Natural killer cell treated with Interleukin-12 subunit alpha and Interleukin-12 subunit beta and Interleukin-15 and Interleukin-18, amount 100 ng/mL, for 72 hours (primary cell): ENCODE results near the gene OSBPL2. TPM values are rescaled to one million over a fixed set of nuclear protein-coding genes. Genes with fewer than 3 reads are reported as not detected.

ENCODE experiments used
- ATAC-seq, 2 donors: fragments of 150-1000 bp; cut with Tn5 transposase in 1 of 2; sonication (Bioruptor Pico), chemical (Tn5 transposase) in 1 of 2; 2 replicates each; pipeline ENCODE4 v1.10.0; 2021
- DNase-seq: peaks from one replicate; pipeline ENCODE4 v3.0.0; 2022; ENCODE audit warnings: low spot score
- H3K27ac Mint-ChIP-seq, 2 donors: 1 replicate in 1 of 2; 2 replicates in 1 of 2; pipeline ENCODE4 v1.8.0; 2022; ENCODE audit warnings: mixed read lengths in 2 of 2, mild to moderate bottlenecking in 1 of 2, moderate library complexity in 1 of 2
- H3K27me3 Mint-ChIP-seq, 2 donors: 1 replicate in 1 of 2; 2 replicates in 1 of 2; pipeline ENCODE4 v1.8.0; 2022; ENCODE audit warnings: mixed read lengths in 2 of 2
- H3K36me3 Mint-ChIP-seq: one replicate; pipeline ENCODE4 v1.8.0; 2022; ENCODE audit warnings: mixed read lengths
- H3K4me1 Mint-ChIP-seq, 2 donors: 1 replicate in 1 of 2; 2 replicates in 1 of 2; pipeline ENCODE4 v1.8.0; 2022; ENCODE audit warnings: low read depth in 2 of 2, mixed read lengths in 2 of 2, mild to moderate bottlenecking in 1 of 2
- H3K4me3 Mint-ChIP-seq: one replicate; pipeline ENCODE4 v1.8.0; 2022; ENCODE audit warnings: mixed read lengths
- H3K9me3 Mint-ChIP-seq: 2 replicates; pipeline ENCODE4 v1.8.0; 2022; ENCODE audit warnings: mixed read lengths
- total RNA-seq, 2 donors: library from RNA; stranded (reverse); gene quantifications; one replicate each; pipeline ENCODE4 v1.2.3, GENCODE V29; 2022

Gene OSBPL2
- total RNA-seq, 2 donors from 2014 or later = 38.7 to 47.7 TPM

GRCh38 chr20:62287759-62288534 is 49.6 kb downstream of the OSBPL2 start:
- H3K9me3 Mint-ChIP-seq = no peaks in the 10 kb centered on the region
- H3K27ac Mint-ChIP-seq = no peak overlapping the region
- H3K27me3 Mint-ChIP-seq = no peaks in the 10 kb centered on the region
- H3K4me1 Mint-ChIP-seq = peaks cover 9 to 19% of the 10 kb centered on the region in 2 donors
- H3K4me3 Mint-ChIP-seq = no peak overlapping the region
- no peak for ATAC-seq
- DNase-seq = no peak
- H3K36me3 Mint-ChIP-seq = peaks cover 4% of the 10 kb centered on the region

GRCh38 chr20:62288535-62289105 is 50.3 kb downstream of the OSBPL2 start:
- Mint-ChIP-seq H3K27ac (no peak overlapping the region), H3K9me3 (no peaks in the 10 kb centered on the region), H3K4me3 (no peak overlapping the region), H3K27me3 (no peaks in the 10 kb centered on the region), H3K36me3 (peaks cover 4% of the 10 kb centered on the region), H3K4me1 (peaks cover 9 to 22% of the 10 kb centered on the region in 2 donors)
- ATAC-seq = no peak
- no peak for DNase-seq

- ATAC-seq (no peak), DNase-seq (no peak)
- Mint-ChIP-seq H3K4me3 (no peak overlapping the region), H3K9me3 (no peaks in the 10 kb centered on the region), H3K36me3 (peaks cover 4% of the 10 kb centered on the region), H3K27ac (no peak overlapping the region), H3K4me1 (peaks cover 13 to 25% of the 10 kb centered on the region in 2 donors), H3K27me3 (no peaks in the 10 kb centered on the region)
Observed at GRCh38 chr20:62289131-62289530, 50.8 kb downstream of the OSBPL2 start.

- Mint-ChIP-seq H3K27me3 (no peaks in the 10 kb centered on the region), H3K9me3 (no peaks in the 10 kb centered on the region), H3K4me1 (peaks cover 14 to 25% of the 10 kb centered on the region in 2 donors), H3K36me3 (peaks cover 4% of the 10 kb centered on the region), H3K27ac (no peak overlapping the region), H3K4me3 (no peak overlapping the region)
- no peak for DNase-seq
- ATAC-seq = no peak
Observed at GRCh38 chr20:62289898-62290297, 51.6 kb downstream of the OSBPL2 start.

GRCh38 chr20:62291251-62292066 is 53.1 kb downstream of the OSBPL2 start:
- Mint-ChIP-seq H3K4me3 (no peak overlapping the region), H3K9me3 (no peaks in the 10 kb centered on the region), H3K36me3 (peaks cover 4% of the 10 kb centered on the region), H3K4me1 (peaks cover 14 to 25% of the 10 kb centered on the region in 2 donors), H3K27ac (peak overlapping the region in 1 of 2 donors; percentile 70), H3K27me3 (no peaks in the 10 kb centered on the region)
- ATAC-seq = peak; percentile 26 to 60
- DNase-seq = no peak

- H3K4me3 Mint-ChIP-seq = no peak overlapping the region
- no peaks in the 10 kb centered on the region for H3K9me3 Mint-ChIP-seq
- ATAC-seq (peak; percentile 59 to 70), DNase-seq (no peak)
- H3K27me3 Mint-ChIP-seq = no peaks in the 10 kb centered on the region
- H3K27ac Mint-ChIP-seq = peak overlapping the region; percentile 36 to 70
- H3K36me3 Mint-ChIP-seq = peaks cover 4% of the 10 kb centered on the region
- peaks cover 14 to 25% of the 10 kb centered on the region in 2 donors for H3K4me1 Mint-ChIP-seq
Observed at GRCh38 chr20:62292108-62292507, 53.8 kb downstream of the OSBPL2 start.

- peaks cover 14 to 23% of the 10 kb centered on the region in 2 donors for H3K4me1 Mint-ChIP-seq
- ATAC-seq (no peak), DNase-seq (no peak)
- no peak overlapping the region for H3K4me3 Mint-ChIP-seq
- peak overlapping the region in 1 of 2 donors; percentile 36 for H3K27ac Mint-ChIP-seq
- no peaks in the 10 kb centered on the region for H3K27me3 Mint-ChIP-seq
- no peaks in the 10 kb centered on the region for H3K9me3 Mint-ChIP-seq
- H3K36me3 Mint-ChIP-seq = peaks cover 4% of the 10 kb centered on the region
Observed at GRCh38 chr20:62293111-62293784, 54.9 kb downstream of the OSBPL2 start.

- Mint-ChIP-seq H3K9me3 (no peaks in the 10 kb centered on the region), H3K36me3 (no peaks in the 10 kb centered on the region), H3K4me1 (peaks cover 14 to 23% of the 10 kb centered on the region in 2 donors), H3K27me3 (no peaks in the 10 kb centered on the region), H3K27ac (peak overlapping the region in 1 of 2 donors; percentile 68), H3K4me3 (no peak overlapping the region)
- DNase-seq (no peak), ATAC-seq (no peak)
Observed at GRCh38 chr20:62293946-62294345, 55.6 kb downstream of the OSBPL2 start.

- DNase-seq = no peak
- Mint-ChIP-seq H3K36me3 (no peaks in the 10 kb centered on the region), H3K27me3 (no peaks in the 10 kb centered on the region), H3K27ac (peak overlapping the region in 1 of 2 donors; percentile 68), H3K4me3 (no peak overlapping the region), H3K4me1 (peaks cover 14 to 23% of the 10 kb centered on the region in 2 donors), H3K9me3 (no peaks in the 10 kb centered on the region)
- ATAC-seq = no peak
Observed at GRCh38 chr20:62294516-62294915, 56.2 kb downstream of the OSBPL2 start.

GRCh38 chr20:62296724-62297448 is 58.6 kb downstream of the OSBPL2 start:
- ATAC-seq (no peak), DNase-seq (no peak)
- H3K4me3 Mint-ChIP-seq = no peak overlapping the region
- no peak overlapping the region for H3K27ac Mint-ChIP-seq
- H3K4me1 Mint-ChIP-seq = peaks cover 21% of the 10 kb centered on the region in 2 donors
- no peaks in the 10 kb centered on the region for H3K27me3 Mint-ChIP-seq
- H3K9me3 Mint-ChIP-seq = no peaks in the 10 kb centered on the region
- no peaks in the 10 kb centered on the region for H3K36me3 Mint-ChIP-seq

GRCh38 chr20:62297449-62298227 is 59.3 kb downstream of the OSBPL2 start:
- Mint-ChIP-seq H3K27me3 (no peaks in the 10 kb centered on the region), H3K4me3 (no peak overlapping the region), H3K9me3 (no peaks in the 10 kb centered on the region), H3K4me1 (peaks cover 16 to 17% of the 10 kb centered on the region in 2 donors), H3K27ac (no peak overlapping the region), H3K36me3 (no peaks in the 10 kb centered on the region)
- DNase-seq (no peak), ATAC-seq (no peak)

- H3K27me3 Mint-ChIP-seq = no peaks in the 10 kb centered on the region
- no peak overlapping the region for H3K27ac Mint-ChIP-seq
- no peak overlapping the region for H3K4me3 Mint-ChIP-seq
- H3K4me1 Mint-ChIP-seq = peaks cover 12 to 17% of the 10 kb centered on the region in 2 donors
- no peaks in the 10 kb centered on the region for H3K36me3 Mint-ChIP-seq
- no peak for DNase-seq
- no peak for ATAC-seq
- H3K9me3 Mint-ChIP-seq = no peaks in the 10 kb centered on the region
Observed at GRCh38 chr20:62298577-62299249, 60.4 kb downstream of the OSBPL2 start.
